AG09309 (cell line): Measurements from ENCODE around the gene EPB41L1.

Experiments used
- DNase-seq: peaks from one replicate; pipeline ENCODE4 v3.0.0-alpha.2; 2010; ENCODE audit warnings: low read depth
- H3K4me3 ChIP-seq: 2 replicates; pipeline ENCODE4 v1.5.1; 2011; ENCODE audit warnings: mild to moderate bottlenecking, low read depth, low read length, moderate library complexity; ENCODE audit not compliant: control insufficient read depth
- TF ChIP-seq, protein P1 (sequence below): IDR thresholded peaks from 2 replicates; pipeline ENCODE4 v1.5.1; 2011; ENCODE audit warnings: mild to moderate bottlenecking, low read depth, low read length, inconsistent platforms; ENCODE audit not compliant: insufficient read depth, control insufficient read depth; ENCODE audit errors: missing control alignments

Gene EPB41L1

DNA sequence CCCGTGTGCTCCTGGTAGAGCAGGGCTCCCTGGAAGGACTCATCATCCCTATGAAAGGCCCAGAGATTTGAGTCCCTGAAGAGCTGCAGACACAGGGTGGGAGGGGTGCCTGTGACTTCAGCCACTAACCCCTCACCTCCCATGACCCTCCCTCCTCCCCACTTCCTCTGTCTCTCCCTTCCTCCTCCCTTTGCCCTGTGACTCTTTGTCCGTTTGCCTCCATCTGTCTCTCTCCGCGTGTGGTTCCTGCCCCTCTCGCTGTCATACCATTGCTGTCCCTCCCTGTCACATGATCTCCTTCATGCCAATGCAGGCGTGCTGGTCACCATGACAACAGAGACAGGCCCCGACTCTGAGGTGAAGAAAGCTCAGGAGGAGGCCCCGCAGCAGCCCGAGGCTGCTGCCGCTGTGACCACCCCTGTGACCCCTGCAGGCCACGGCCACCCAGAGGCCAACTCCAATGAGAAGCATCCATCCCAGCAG, 19.0 kb downstream of the EPB41L1 start:
- H3K4me3 ChIP-seq, result no peak overlapping the region
- TF ChIP-seq, protein P1, sequence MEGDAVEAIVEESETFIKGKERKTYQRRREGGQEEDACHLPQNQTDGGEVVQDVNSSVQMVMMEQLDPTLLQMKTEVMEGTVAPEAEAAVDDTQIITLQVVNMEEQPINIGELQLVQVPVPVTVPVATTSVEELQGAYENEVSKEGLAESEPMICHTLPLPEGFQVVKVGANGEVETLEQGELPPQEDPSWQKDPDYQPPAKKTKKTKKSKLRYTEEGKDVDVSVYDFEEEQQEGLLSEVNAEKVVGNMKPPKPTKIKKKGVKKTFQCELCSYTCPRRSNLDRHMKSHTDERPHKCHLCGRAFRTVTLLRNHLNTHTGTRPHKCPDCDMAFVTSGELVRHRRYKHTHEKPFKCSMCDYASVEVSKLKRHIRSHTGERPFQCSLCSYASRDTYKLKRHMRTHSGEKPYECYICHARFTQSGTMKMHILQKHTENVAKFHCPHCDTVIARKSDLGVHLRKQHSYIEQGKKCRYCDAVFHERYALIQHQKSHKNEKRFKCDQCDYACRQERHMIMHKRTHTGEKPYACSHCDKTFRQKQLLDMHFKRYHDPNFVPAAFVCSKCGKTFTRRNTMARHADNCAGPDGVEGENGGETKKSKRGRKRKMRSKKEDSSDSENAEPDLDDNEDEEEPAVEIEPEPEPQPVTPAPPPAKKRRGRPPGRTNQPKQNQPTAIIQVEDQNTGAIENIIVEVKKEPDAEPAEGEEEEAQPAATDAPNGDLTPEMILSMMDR, result no peak
- DNase-seq, result no peak

DNA sequence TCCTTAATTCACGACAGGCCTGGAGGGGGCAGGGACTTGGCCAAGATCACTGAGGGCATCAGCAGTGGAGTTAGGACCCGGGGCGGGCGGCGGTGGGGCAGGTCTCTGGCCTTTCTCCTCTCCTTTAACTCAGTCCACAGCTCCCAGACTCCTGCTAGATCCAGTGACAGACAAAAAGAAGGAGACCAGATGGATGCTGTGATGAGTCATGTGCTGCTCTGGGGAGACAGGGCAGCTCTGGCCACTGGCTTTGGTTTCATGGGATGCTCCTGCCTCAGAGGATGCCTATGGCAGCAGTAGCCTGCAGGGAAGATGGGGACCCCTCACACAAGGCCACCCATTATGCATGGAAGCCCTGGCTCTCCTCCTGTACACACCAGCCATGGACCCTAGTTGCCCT, 20.5 kb downstream of the EPB41L1 start:
- no peak for DNase-seq
- H3K4me3 ChIP-seq, result no peak overlapping the region
- TF ChIP-seq, protein P1, result no peak

DNA sequence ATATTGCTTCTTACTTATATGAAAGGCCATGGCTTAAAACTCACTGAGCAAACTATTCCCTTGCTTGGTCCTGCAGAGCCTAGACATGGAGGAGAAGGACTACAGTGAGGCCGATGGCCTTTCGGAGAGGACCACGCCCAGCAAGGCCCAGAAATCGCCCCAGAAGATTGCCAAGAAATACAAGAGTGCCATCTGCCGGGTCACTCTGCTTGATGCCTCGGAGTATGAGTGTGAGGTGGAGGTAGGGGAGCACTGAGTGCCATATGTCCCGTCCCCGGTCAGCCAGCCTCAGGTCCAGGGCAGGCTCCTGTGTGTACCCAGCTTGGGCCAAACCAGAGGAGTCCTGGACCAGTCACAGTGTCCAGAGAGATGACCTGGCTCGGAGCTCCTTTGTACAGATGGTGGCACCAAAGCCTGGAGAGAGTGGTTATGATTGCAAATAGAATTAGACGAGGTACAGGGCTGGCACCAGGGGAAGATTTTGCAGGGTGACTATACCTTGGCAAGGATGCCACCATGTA, 21.0 kb downstream of the EPB41L1 start:
- TF ChIP-seq, protein P1, result no peak
- no peak overlapping the region for H3K4me3 ChIP-seq
- DNase-seq, result no peak

DNA sequence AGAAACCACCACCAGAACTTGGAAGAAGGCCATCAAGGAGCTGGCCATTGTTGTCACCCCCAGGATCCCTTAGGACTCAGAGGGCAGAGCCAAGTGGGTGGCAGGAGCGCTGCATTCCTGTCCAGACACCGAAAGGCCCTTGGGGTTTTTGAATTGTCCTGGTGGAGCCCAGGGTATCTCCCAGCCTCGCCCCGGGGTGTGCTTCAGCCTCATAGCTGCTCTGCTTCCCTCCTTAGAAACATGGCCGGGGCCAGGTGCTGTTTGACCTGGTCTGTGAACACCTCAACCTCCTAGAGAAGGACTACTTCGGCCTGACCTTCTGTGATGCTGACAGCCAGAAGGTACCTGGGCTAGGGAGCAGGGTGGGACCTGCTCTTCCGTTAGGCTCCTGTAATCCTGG, 23.2 kb downstream of the EPB41L1 start:
- TF ChIP-seq, protein P1, result no peak
- no peak for DNase-seq
- no peak overlapping the region for H3K4me3 ChIP-seq

DNA sequence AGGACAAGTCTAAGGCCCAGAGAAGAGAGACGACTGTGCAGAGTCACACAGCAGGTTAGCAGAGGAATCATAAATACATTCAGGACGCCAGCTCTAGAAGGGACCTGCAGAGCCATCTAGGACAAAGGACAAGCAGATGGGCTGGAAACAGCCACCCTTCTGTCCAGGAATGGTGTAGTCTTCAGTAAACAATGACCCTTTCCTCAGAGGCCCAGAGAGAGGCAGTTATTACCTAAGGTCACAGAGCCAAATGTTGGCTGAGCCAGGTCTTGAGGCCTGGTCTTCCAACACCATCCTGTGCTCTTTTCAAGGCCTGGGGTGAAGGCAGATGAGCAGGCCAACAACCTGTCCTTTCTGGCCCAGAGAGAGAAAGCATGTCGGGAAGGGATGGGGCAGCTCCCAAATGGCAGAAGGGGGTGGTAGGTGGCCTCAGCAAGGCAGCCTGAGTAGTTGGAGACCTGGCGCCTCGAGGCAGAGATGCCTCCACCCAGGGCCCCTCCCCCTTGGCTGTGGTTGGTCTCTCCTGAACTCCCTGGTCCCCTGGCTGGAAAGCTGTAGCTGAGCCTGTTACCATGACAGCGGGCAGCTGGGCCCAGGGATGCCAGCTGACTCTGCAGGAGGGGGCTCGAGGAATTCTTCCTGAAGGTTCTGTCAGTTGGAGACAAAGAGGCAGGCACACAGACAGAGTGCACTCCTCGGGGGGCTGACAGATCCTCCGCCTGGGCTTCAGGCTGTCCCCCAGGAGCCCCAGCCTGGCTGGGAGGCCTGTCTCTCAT, 24.8 kb downstream of the EPB41L1 start:
- TF ChIP-seq, protein P1, result no peak
- no peak for DNase-seq
- no peak overlapping the region for H3K4me3 ChIP-seq

DNA sequence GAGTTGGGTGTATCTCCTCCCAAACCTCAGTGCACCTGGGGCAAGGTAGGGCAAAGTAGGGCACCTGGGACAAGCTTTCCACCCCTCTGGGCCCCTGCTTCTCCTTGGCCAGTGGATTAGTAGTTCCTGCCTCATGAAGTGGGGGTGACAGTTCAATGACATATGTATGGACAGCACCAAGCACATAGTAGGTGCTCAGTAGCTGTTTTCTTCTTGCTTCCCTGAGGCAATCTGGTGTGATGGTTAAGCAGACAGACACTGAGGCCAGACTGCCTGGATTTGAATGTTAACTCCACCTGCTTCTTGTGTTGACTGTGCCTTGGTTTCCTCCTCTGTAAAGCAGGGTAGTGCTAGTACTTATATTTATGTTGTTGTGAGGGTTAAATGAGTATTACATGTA, 25.8 kb downstream of the EPB41L1 start:
- DNase-seq, result no peak
- H3K4me3 ChIP-seq, result no peak overlapping the region
- TF ChIP-seq, protein P1, result no peak
